B cell (primary cell): ENCODE measurements around the gene MORN4.

Experiments
- CTCF ChIP-seq: fragments of 200-600 bp; IDR thresholded peaks from one replicate; pipeline ENCODE4 v1.8.0; 2022; ENCODE audit warnings: antibody characterized with exemption, mild to moderate bottlenecking
- EZH2 ChIP-seq: IDR thresholded peaks from 2 replicates; pipeline ENCODE4 v1.6.1; 2012; ENCODE audit warnings: borderline replicate concordance, low read depth, mild to moderate bottlenecking, moderate library complexity, low read length; ENCODE audit not compliant: insufficient read depth, poor library complexity, severe bottlenecking

GRCh38 chr10:97612386-97612785 is 20.9 kb downstream of the MORN4 start:
- TF ChIP-seq CTCF (no peak), EZH2 (no peak)
